HCT116 (cell line): ENCODE results near the gene KLK13.

Experiments used
- CEBPB ChIP-seq: IDR thresholded peaks from 2 replicates; pipeline ENCODE4 v1.6.1; 2012; ENCODE audit warnings: low read depth
- EZH2 ChIP-seq: fragments of 200-600 bp; sonication (generic); IDR thresholded peaks from 2 replicates; pipeline ENCODE4 v1.6.1; 2017; ENCODE audit warnings: antibody characterized with exemption, mixed run types
- POLR2AphosphoS5 ChIP-seq: IDR thresholded peaks from 2 replicates; pipeline ENCODE4 v1.6.1; 2011; ENCODE audit warnings: mild to moderate bottlenecking, low read depth, low read length, moderate library complexity
- YY1 ChIP-seq: IDR thresholded peaks from 2 replicates; pipeline ENCODE4 v1.6.1; 2011; ENCODE audit warnings: low read length, low read depth, moderate library complexity, mild to moderate bottlenecking; ENCODE audit not compliant: insufficient replicate concordance; ENCODE audit errors: extremely low read depth
- ZFX ChIP-seq: fragments of 450-650 bp; IDR thresholded peaks from 2 replicates; pipeline ENCODE4 v1.6.1; 2017
- TF ChIP-seq, protein P1 (sequence below): IDR thresholded peaks from 2 replicates; pipeline ENCODE4 v1.6.1; 2012; ENCODE audit warnings: low read depth
- TF ChIP-seq, protein P2 (sequence below), 3 experiments: fragments of 200-600 bp in 1 of 3; sonication (generic) in 1 of 3; IDR thresholded peaks in 2 of 3; conservative IDR thresholded peaks in 1 of 3; 2 replicates each; pipeline ENCODE4 v1.5.1; 2012 to 2017; ENCODE audit warnings: low read depth in 2 of 3, low read length in 2 of 3, antibody characterized with exemption in 1 of 3, borderline replicate concordance in 1 of 3, control low read depth in 1 of 3, mild to moderate bottlenecking in 1 of 3, mixed read lengths in 1 of 3, mixed run types in 1 of 3, moderate library complexity in 1 of 3; ENCODE audit not compliant: insufficient read depth in 1 of 3

DNA sequence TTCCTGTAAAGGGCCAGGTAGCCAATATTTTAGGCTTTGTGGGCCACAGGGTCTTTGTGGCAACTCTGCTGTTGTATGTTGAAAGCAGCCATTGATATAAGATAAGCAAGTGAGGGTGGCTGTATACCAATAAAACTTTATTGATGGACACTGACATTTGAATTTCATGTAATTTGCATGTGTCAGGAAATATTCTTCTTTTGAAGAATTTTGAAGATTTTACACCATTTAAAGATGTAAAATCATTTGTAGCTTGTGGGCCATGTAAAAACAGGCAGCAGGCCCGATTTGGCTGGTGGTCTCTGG lies 45.7 kb upstream of the KLK13 start:
- TF ChIP-seq, protein P1, sequence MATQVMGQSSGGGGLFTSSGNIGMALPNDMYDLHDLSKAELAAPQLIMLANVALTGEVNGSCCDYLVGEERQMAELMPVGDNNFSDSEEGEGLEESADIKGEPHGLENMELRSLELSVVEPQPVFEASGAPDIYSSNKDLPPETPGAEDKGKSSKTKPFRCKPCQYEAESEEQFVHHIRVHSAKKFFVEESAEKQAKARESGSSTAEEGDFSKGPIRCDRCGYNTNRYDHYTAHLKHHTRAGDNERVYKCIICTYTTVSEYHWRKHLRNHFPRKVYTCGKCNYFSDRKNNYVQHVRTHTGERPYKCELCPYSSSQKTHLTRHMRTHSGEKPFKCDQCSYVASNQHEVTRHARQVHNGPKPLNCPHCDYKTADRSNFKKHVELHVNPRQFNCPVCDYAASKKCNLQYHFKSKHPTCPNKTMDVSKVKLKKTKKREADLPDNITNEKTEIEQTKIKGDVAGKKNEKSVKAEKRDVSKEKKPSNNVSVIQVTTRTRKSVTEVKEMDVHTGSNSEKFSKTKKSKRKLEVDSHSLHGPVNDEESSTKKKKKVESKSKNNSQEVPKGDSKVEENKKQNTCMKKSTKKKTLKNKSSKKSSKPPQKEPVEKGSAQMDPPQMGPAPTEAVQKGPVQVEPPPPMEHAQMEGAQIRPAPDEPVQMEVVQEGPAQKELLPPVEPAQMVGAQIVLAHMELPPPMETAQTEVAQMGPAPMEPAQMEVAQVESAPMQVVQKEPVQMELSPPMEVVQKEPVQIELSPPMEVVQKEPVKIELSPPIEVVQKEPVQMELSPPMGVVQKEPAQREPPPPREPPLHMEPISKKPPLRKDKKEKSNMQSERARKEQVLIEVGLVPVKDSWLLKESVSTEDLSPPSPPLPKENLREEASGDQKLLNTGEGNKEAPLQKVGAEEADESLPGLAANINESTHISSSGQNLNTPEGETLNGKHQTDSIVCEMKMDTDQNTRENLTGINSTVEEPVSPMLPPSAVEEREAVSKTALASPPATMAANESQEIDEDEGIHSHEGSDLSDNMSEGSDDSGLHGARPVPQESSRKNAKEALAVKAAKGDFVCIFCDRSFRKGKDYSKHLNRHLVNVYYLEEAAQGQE, result no peak
- TF ChIP-seq, protein P2, sequence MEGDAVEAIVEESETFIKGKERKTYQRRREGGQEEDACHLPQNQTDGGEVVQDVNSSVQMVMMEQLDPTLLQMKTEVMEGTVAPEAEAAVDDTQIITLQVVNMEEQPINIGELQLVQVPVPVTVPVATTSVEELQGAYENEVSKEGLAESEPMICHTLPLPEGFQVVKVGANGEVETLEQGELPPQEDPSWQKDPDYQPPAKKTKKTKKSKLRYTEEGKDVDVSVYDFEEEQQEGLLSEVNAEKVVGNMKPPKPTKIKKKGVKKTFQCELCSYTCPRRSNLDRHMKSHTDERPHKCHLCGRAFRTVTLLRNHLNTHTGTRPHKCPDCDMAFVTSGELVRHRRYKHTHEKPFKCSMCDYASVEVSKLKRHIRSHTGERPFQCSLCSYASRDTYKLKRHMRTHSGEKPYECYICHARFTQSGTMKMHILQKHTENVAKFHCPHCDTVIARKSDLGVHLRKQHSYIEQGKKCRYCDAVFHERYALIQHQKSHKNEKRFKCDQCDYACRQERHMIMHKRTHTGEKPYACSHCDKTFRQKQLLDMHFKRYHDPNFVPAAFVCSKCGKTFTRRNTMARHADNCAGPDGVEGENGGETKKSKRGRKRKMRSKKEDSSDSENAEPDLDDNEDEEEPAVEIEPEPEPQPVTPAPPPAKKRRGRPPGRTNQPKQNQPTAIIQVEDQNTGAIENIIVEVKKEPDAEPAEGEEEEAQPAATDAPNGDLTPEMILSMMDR (IDR thresholded peaks at IDR 0.05 in 2 of 3, conservative IDR thresholded peaks at IDR 0.05 in 1 of 3; ENCODE audit: borderline replicate concordance in 1 of 3, insufficient read depth in 1 of 3, low read depth in 2 of 3, low read length in 2 of 3), result no peak
- TF ChIP-seq EZH2 (no peak), POLR2AphosphoS5 (no peak), ZFX (no peak), YY1 (no peak), CEBPB (no peak)
